ENCODE measurements around the gene PTPN18.

DNA sequence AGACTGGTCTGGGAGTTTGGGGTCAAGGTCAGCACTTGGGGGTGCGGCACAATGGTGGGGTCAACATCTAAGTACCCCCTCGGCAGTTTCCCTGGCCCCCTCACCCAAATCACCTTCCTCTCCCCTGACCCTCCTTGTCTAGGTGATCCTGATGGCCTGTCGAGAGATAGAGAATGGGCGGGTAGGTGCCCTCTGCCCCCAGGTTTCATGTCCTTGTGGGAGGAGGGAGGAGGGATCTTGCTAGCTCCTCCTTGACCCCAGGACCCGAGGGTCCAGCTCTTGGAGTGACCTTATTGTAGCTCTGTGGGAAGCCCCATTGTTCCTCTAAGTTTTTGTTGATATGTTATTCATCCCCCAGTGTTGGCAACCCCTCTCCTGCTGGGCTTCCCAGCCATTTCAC, 3.6 kb downstream of the PTPN18 start:
- no peak for TF ChIP-seq POLR2A (IDR thresholded peaks at IDR 0.05)
- TF ChIP-seq, protein P1, sequence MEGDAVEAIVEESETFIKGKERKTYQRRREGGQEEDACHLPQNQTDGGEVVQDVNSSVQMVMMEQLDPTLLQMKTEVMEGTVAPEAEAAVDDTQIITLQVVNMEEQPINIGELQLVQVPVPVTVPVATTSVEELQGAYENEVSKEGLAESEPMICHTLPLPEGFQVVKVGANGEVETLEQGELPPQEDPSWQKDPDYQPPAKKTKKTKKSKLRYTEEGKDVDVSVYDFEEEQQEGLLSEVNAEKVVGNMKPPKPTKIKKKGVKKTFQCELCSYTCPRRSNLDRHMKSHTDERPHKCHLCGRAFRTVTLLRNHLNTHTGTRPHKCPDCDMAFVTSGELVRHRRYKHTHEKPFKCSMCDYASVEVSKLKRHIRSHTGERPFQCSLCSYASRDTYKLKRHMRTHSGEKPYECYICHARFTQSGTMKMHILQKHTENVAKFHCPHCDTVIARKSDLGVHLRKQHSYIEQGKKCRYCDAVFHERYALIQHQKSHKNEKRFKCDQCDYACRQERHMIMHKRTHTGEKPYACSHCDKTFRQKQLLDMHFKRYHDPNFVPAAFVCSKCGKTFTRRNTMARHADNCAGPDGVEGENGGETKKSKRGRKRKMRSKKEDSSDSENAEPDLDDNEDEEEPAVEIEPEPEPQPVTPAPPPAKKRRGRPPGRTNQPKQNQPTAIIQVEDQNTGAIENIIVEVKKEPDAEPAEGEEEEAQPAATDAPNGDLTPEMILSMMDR (IDR thresholded peaks at IDR 0.05): no peak
- TF ChIP-seq POLR2AphosphoS5 (IDR thresholded peaks at IDR 0.05): no peak
- TF ChIP-seq EP300 (IDR thresholded peaks at IDR 0.05): no peak

Measured in sigmoid colon (tissue), 4 donors.